ENCODE measurements around the gene MDH1B.

- TF ChIP-seq CTCF (conservative IDR thresholded peaks at IDR 0.05 in 1 of 2, IDR thresholded peaks at IDR 0.05 in 1 of 2; ENCODE audit: extremely low read depth in 1 of 2, insufficient read depth in 1 of 2, low read depth in 1 of 2, low read length in 2 of 2) (peak; percentile 55 to 59), EZH2 (IDR thresholded peaks at IDR 0.05; ENCODE audit: borderline replicate concordance, low read length) (no peak)
Measured at GRCh38 chr2:206783718-206784117, 18.6 kb upstream of the MDH1B start.
